ENCODE data around the gene PCDHGA6.

GRCh38 chr5:141374627-141375026 is 936 bp downstream of the PCDHGA6 start:
- TF ChIP-seq CHD1 (IDR thresholded peaks at IDR 0.05; ENCODE audit: low read depth, low read length) (no peak), CHD2 (IDR thresholded peaks at IDR 0.05; ENCODE audit: low read length) (no peak), PHF8 (conservative IDR thresholded peaks at IDR 0.05; ENCODE audit: low read depth, low read length) (no peak), POLR2A (IDR thresholded peaks at IDR 0.05; ENCODE audit: control extremely low read depth in 1 of 2, low read depth in 2 of 2, low read length in 2 of 2) (no peak), BACH1 (IDR thresholded peaks at IDR 0.05; ENCODE audit: low read length) (no peak)
- TF ChIP-seq, protein P1, sequence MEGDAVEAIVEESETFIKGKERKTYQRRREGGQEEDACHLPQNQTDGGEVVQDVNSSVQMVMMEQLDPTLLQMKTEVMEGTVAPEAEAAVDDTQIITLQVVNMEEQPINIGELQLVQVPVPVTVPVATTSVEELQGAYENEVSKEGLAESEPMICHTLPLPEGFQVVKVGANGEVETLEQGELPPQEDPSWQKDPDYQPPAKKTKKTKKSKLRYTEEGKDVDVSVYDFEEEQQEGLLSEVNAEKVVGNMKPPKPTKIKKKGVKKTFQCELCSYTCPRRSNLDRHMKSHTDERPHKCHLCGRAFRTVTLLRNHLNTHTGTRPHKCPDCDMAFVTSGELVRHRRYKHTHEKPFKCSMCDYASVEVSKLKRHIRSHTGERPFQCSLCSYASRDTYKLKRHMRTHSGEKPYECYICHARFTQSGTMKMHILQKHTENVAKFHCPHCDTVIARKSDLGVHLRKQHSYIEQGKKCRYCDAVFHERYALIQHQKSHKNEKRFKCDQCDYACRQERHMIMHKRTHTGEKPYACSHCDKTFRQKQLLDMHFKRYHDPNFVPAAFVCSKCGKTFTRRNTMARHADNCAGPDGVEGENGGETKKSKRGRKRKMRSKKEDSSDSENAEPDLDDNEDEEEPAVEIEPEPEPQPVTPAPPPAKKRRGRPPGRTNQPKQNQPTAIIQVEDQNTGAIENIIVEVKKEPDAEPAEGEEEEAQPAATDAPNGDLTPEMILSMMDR (IDR thresholded peaks at IDR 0.05; ENCODE audit: control extremely low read depth in 1 of 3, insufficient read depth in 1 of 3, low read depth in 1 of 3, low read length in 3 of 3), result no peak

Measured in H1 (cell line).